HG03439 (cell line): ENCODE measurements around the gene SCAF1.

Experiments
- ATAC-seq: cut with Tn5 transposase; IDR thresholded peaks from one replicate; pipeline ENCODE4 v1.9.1; 2021; ENCODE audit warnings: mild to moderate bottlenecking, moderate library complexity; ENCODE audit not compliant: unreplicated experiment

SCAF1 gene

GRCh38 chr19:49704888-49705642 is 63.1 kb downstream of the SCAF1 start:
- no peak for ATAC-seq

DNA sequence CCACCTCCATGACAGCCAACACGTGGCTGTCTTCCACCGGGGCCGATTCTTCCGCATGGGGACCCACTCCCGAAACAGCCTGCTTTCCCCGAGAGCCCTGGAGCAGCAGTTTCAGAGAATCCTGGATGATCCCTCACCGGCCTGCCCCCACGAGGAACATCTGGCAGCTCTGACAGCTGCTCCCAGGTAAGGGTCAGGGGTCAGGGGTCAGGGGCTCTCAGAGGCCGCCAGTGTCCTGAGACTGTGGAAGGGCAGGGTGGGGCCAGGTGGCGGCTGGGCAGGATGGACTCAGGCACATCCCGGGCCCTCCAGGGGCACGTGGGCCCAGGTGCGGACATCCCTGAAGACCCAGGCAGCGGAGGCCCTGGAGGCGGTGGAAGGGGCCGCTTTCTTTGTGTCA is 63.9 kb downstream of the SCAF1 start:
- ATAC-seq, result no peak
